ENCODE measurements around the gene PRMT1. TPM values are rescaled to one million over a fixed set of nuclear protein-coding genes. Genes with fewer than 3 reads are reported as not detected.

PRMT1 gene
- total and polyA plus RNA-seq, 2 donors (not counting 1 experiment from before 2014, with no cell fraction given) = 184 to 298 TPM

- no peak for DNase-seq (ENCODE audit: low read depth in 2 of 2)
- no peaks in the 10 kb centered on the region for H3K79me2 ChIP-seq (ENCODE audit: control insufficient read depth, insufficient read depth, low read length)
- peaks cover 26% of the 10 kb centered on the region for H3K36me3 ChIP-seq (ENCODE audit: control insufficient read depth, insufficient read depth, low read length)
- H3K4me1 ChIP-seq (ENCODE audit: control insufficient read depth, extremely low read depth, insufficient read depth, low read length) = peaks cover 5% of the 10 kb centered on the region
- H3K9ac ChIP-seq (ENCODE audit: insufficient read depth, low read length) = no peak overlapping the region
- TF ChIP-seq EZH2 (IDR thresholded peaks at IDR 0.05; ENCODE audit: low read length, missing control alignments) = no peak
- TF ChIP-seq CTCF (conservative IDR thresholded peaks at IDR 0.05 in 1 of 2, IDR thresholded peaks at IDR 0.05 in 1 of 2; ENCODE audit: low read depth in 1 of 2, low read length in 2 of 2) = no peak
- H3K4me3 ChIP-seq (replicated peaks in 1 of 4; ENCODE audit: control extremely low read depth in 1 of 4, insufficient read depth in 1 of 4, low read depth in 3 of 4, low read length in 4 of 4) = no peak overlapping the region
- H3K27ac ChIP-seq (ENCODE audit: insufficient read depth, low read length) = no peak overlapping the region
- H4K20me1 ChIP-seq (ENCODE audit: control insufficient read depth, extremely low read depth, insufficient read depth, low read length) = no peaks in the 10 kb centered on the region
- no peaks in the 10 kb centered on the region for H3K9me3 ChIP-seq (ENCODE audit: control insufficient read depth, insufficient read depth, low read depth, low read length)
- no peak overlapping the region for H3K4me2 ChIP-seq (ENCODE audit: extremely low read depth, insufficient read depth, low read length)
- no peaks in the 10 kb centered on the region for H3K27me3 ChIP-seq (ENCODE audit: control insufficient read depth, insufficient read depth, low read length)
- H2AFZ ChIP-seq (ENCODE audit: low read length) = no peak overlapping the region
These were observed 10.1 kb downstream of the PRMT1 start for GRCh38 chr19:49687150-49687549.

GRCh38 chr19:49687566-49688316, 10.7 kb downstream of the PRMT1 start:
- Histone ChIP-seq H3K27ac (ENCODE audit: insufficient read depth, low read length) (no peak overlapping the region), H4K20me1 (ENCODE audit: control insufficient read depth, extremely low read depth, insufficient read depth, low read length) (no peaks in the 10 kb centered on the region), H3K4me3 (replicated peaks in 1 of 4; ENCODE audit: control extremely low read depth in 1 of 4, insufficient read depth in 1 of 4, low read depth in 3 of 4, low read length in 4 of 4) (no peak overlapping the region), H3K4me2 (ENCODE audit: extremely low read depth, insufficient read depth, low read length) (no peak overlapping the region), H3K36me3 (ENCODE audit: control insufficient read depth, insufficient read depth, low read length) (peaks cover 26% of the 10 kb centered on the region), H3K27me3 (ENCODE audit: control insufficient read depth, insufficient read depth, low read length) (no peaks in the 10 kb centered on the region), H3K79me2 (ENCODE audit: control insufficient read depth, insufficient read depth, low read length) (no peaks in the 10 kb centered on the region), H3K9ac (ENCODE audit: insufficient read depth, low read length) (no peak overlapping the region), H2AFZ (ENCODE audit: low read length) (no peak overlapping the region), H3K9me3 (ENCODE audit: control insufficient read depth, insufficient read depth, low read depth, low read length) (no peaks in the 10 kb centered on the region), H3K4me1 (ENCODE audit: control insufficient read depth, extremely low read depth, insufficient read depth, low read length) (peaks cover 5% of the 10 kb centered on the region)
- no peak for TF ChIP-seq EZH2 (IDR thresholded peaks at IDR 0.05; ENCODE audit: low read length, missing control alignments)
- TF ChIP-seq CTCF (conservative IDR thresholded peaks at IDR 0.05 in 1 of 2, IDR thresholded peaks at IDR 0.05 in 1 of 2; ENCODE audit: low read depth in 1 of 2, low read length in 2 of 2) = no peak
- DNase-seq (ENCODE audit: low read depth in 2 of 2) = no peak

- peaks cover 25% of the 10 kb centered on the region for H3K36me3 ChIP-seq (ENCODE audit: control insufficient read depth, insufficient read depth, low read length)
- no peak overlapping the region for H3K4me2 ChIP-seq (ENCODE audit: extremely low read depth, insufficient read depth, low read length)
- no peak overlapping the region for H3K27ac ChIP-seq (ENCODE audit: insufficient read depth, low read length)
- H3K4me3 ChIP-seq (replicated peaks in 1 of 4; ENCODE audit: control extremely low read depth in 1 of 4, insufficient read depth in 1 of 4, low read depth in 3 of 4, low read length in 4 of 4) = no peak overlapping the region
- H3K9me3 ChIP-seq (ENCODE audit: control insufficient read depth, insufficient read depth, low read depth, low read length) = no peaks in the 10 kb centered on the region
- TF ChIP-seq EZH2 (IDR thresholded peaks at IDR 0.05; ENCODE audit: low read length, missing control alignments) (no peak), CTCF (conservative IDR thresholded peaks at IDR 0.05 in 1 of 2, IDR thresholded peaks at IDR 0.05 in 1 of 2; ENCODE audit: low read depth in 1 of 2, low read length in 2 of 2) (no peak)
- H4K20me1 ChIP-seq (ENCODE audit: control insufficient read depth, extremely low read depth, insufficient read depth, low read length) = no peaks in the 10 kb centered on the region
- peaks cover 5% of the 10 kb centered on the region for H3K4me1 ChIP-seq (ENCODE audit: control insufficient read depth, extremely low read depth, insufficient read depth, low read length)
- DNase-seq (ENCODE audit: low read depth in 2 of 2) = no peak
- no peaks in the 10 kb centered on the region for H3K79me2 ChIP-seq (ENCODE audit: control insufficient read depth, insufficient read depth, low read length)
- no peak overlapping the region for H3K9ac ChIP-seq (ENCODE audit: insufficient read depth, low read length)
- H3K27me3 ChIP-seq (ENCODE audit: control insufficient read depth, insufficient read depth, low read length) = no peaks in the 10 kb centered on the region
- no peak overlapping the region for H2AFZ ChIP-seq (ENCODE audit: low read length)
These were observed 11.6 kb downstream of the PRMT1 start for GRCh38 chr19:49688531-49689132.

Data from fibroblast of lung (primary cell).